Measurements from ENCODE around the gene MTMR10.

DNA sequence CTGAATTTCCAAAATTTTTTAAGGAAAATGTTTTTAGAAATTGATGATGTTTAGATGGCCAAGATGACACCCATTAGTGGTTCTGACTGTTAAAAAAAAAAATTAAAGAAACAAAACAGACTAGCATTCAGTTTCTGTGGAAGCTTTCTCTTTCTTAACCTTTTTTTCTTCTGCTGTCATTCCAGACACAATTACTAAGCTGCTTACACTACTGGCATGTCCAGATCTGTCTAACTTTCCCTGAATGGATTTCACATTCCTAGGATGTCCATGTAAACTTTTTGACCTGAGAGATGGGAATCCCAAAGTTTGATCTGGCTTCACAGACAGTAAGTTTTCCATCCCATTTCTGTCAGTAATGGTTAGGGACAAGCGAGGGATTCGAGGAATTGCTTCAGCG lies 10.3 kb upstream of the MTMR10 start:
- TF ChIP-seq, protein P1, sequence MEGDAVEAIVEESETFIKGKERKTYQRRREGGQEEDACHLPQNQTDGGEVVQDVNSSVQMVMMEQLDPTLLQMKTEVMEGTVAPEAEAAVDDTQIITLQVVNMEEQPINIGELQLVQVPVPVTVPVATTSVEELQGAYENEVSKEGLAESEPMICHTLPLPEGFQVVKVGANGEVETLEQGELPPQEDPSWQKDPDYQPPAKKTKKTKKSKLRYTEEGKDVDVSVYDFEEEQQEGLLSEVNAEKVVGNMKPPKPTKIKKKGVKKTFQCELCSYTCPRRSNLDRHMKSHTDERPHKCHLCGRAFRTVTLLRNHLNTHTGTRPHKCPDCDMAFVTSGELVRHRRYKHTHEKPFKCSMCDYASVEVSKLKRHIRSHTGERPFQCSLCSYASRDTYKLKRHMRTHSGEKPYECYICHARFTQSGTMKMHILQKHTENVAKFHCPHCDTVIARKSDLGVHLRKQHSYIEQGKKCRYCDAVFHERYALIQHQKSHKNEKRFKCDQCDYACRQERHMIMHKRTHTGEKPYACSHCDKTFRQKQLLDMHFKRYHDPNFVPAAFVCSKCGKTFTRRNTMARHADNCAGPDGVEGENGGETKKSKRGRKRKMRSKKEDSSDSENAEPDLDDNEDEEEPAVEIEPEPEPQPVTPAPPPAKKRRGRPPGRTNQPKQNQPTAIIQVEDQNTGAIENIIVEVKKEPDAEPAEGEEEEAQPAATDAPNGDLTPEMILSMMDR (IDR thresholded peaks at IDR 0.05; ENCODE audit: low read length) = no peak
- no peak for TF ChIP-seq EZH2 (IDR thresholded peaks at IDR 0.05; ENCODE audit: borderline replicate concordance, low read length)

Data from OCI-LY1 (cell line).